ENCODE measurements around the gene MC4R.

- TF ChIP-seq POLR2A (IDR thresholded peaks at IDR 0.05) (no peak), CTCF (IDR thresholded peaks at IDR 0.05) (no peak)
These were observed 45.4 kb upstream of the MC4R start for GRCh38 chr18:60417946-60418345.
